GM12878 (cell line): ENCODE measurements around the gene PHF11. TPM values are rescaled to one million over a fixed set of nuclear protein-coding genes. Genes with fewer than 3 reads are reported as not detected.

Experiments
- BACH1 ChIP-seq: fragments of 450-650 bp; IDR thresholded peaks from 2 replicates; pipeline ENCODE4 v1.6.1; 2017; ENCODE audit warnings: mild to moderate bottlenecking, borderline replicate concordance
- E2F4 ChIP-seq: IDR thresholded peaks from 2 replicates; pipeline ENCODE4 v1.6.1; 2012; ENCODE audit warnings: low read depth, low read length, improper control_type of control experiment
- E2F8 ChIP-seq: fragments of 450-650 bp; IDR thresholded peaks from 2 replicates; pipeline ENCODE4 v1.6.1; 2018; ENCODE audit warnings: mild to moderate bottlenecking, low read depth, moderate library complexity; ENCODE audit not compliant: partially characterized antibody
- FOXK2 ChIP-seq: fragments of 450-650 bp; IDR thresholded peaks from 2 replicates; pipeline ENCODE4 v1.6.1; 2017; ENCODE audit warnings: mild to moderate bottlenecking, moderate library complexity
- HDGF ChIP-seq: fragments of 450-650 bp; IDR thresholded peaks from 2 replicates; pipeline ENCODE4 v1.6.1; 2016; ENCODE audit warnings: antibody characterized with exemption
- MTA3 ChIP-seq: IDR thresholded peaks from 2 replicates; pipeline ENCODE4 v1.6.1; 2012; ENCODE audit warnings: low read length, inconsistent platforms, borderline replicate concordance
- USF1 ChIP-seq: IDR thresholded peaks from 2 replicates; pipeline ENCODE4 v1.6.1; 2011; ENCODE audit warnings: borderline replicate concordance, low read depth, mild to moderate bottlenecking, moderate library complexity, mixed read lengths, low read length; ENCODE audit not compliant: insufficient read depth; ENCODE audit errors: extremely low read length
- YY1 ChIP-seq: IDR thresholded peaks from 2 replicates; pipeline ENCODE4 v1.6.1; 2011; ENCODE audit warnings: low read depth, mild to moderate bottlenecking, low read length
- polyA plus RNA-seq, 11 experiments: library from polyadenylated mRNA; depleted of rRNA in 4 of 11; unstranded in 6 of 11; stranded (reverse) in 5 of 11; fragments of >200 nt; fragmentation: Nextera tagmentation in 4 of 11; fragmentation: Illumina TruSeq in 1 of 11; extraction: Ambion mirVana in 4 of 11; extraction: Trizol in 1 of 11; gene quantifications; 1 replicate in 1 of 11; 2 replicates in 10 of 11; pipeline versions ENCODE4 v1.2.1 to v1.2.3, GENCODE V29; 2011 to 2016; ENCODE audit warnings: inconsistent platforms in 2 of 11, missing spikeins in 2 of 11, low read depth in 1 of 11
- total RNA-seq, 4 experiments: library from RNA; depleted of rRNA in 3 of 4; stranded (reverse); fragments of >200 nt in 3 of 4; fragmentation: Illumina TruSeq in 1 of 4; extraction: Trizol in 1 of 4; gene quantifications; 2 replicates each; pipeline versions ENCODE4 v1.2.1 to v1.2.3, GENCODE V29; 2013 to 2021

The PHF11 gene
- total and polyA plus RNA-seq, 10 of the 15 experiments (the other 5 are each of a cell fraction or from before 2014, with no cell fraction given): 16.9 to 77.3 (median 32.7) TPM

- no peak for TF ChIP-seq E2F8
- no peak for TF ChIP-seq HDGF
- TF ChIP-seq E2F4: no peak
- no peak for TF ChIP-seq YY1
- TF ChIP-seq MTA3: no peak
- no peak for TF ChIP-seq FOXK2
- TF ChIP-seq USF1: no peak
- TF ChIP-seq BACH1: no peak
- TF ChIP-seq, all 136 proteins: peak for 0
Observed at GRCh38 chr13:49533011-49533410, 37.3 kb downstream of the PHF11 start (continued).
